GM12892 (cell line): ENCODE measurements around the gene GHR.
"Not testable (repeated sequence)": the region's sequence is repeated elsewhere in the genome, so short reads cannot be mapped to it uniquely, and the experiment has no call there.

Experiments used
- POLR2A ChIP-seq: IDR thresholded peaks from 2 replicates; pipeline ENCODE4 v1.6.1; 2011; ENCODE audit warnings: low read depth, low read length, control low read depth
- POLR2AphosphoS5 ChIP-seq: IDR thresholded peaks from 2 replicates; pipeline ENCODE4 v1.6.1; 2011; ENCODE audit warnings: low read depth, low read length, control low read depth
- TAF1 ChIP-seq: IDR thresholded peaks from 2 replicates; pipeline ENCODE4 v1.6.1; 2011; ENCODE audit warnings: low read depth, mild to moderate bottlenecking, control low read depth, low read length, borderline replicate concordance

GRCh38 chr5:42659869-42660268, 236.6 kb downstream of the GHR start:
- not testable (repeated sequence) for TF ChIP-seq POLR2AphosphoS5, TAF1, POLR2A
